Kidney tubule cell (primary cell): Measurements from ENCODE around the gene TMEM86A.
A peak's percentile ranks its signal among the peaks of the same experiment; 100 is the strongest.

Experiments
- DNase-seq: peaks from one replicate; pipeline ENCODE4 v3.0.0-alpha.2; 2018; ENCODE audit warnings: low spot score

The TMEM86A gene

GRCh38 chr11:18726040-18726439 lies 27.5 kb downstream of the TMEM86A start, which contains the start of gene IGSF22:
Gene IGSF22, minus strand, starts transcription at chr11:18726188. Its CDS starts 1,952 bp downstream, at chr11:18724236.
- no peak for DNase-seq

GRCh38 chr11:18727479-18728236 lies 29.1 kb downstream of the TMEM86A start:
- peak; percentile 35 for DNase-seq

DNA sequence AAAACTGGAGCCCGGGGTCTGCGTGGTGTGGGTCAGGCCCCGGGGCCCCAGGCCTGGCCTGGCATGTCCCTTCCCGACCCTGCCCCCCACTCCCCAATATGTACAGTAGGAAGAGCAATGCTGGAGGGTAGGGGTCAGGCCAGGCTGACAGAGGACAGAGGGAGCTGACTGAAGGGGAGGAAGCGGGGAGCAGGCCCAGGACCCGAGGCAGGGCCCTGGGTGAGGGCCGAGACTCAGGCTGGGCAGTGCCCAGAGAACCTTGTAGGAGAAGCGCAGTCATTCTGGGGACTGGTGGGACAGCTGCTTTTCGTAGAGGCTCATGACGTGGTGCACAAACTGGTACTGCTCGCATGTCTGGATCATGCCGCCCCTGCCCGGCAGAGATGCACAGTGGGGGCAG lies 30.1 kb downstream of the TMEM86A start:
- DNase-seq = no peak

DNA sequence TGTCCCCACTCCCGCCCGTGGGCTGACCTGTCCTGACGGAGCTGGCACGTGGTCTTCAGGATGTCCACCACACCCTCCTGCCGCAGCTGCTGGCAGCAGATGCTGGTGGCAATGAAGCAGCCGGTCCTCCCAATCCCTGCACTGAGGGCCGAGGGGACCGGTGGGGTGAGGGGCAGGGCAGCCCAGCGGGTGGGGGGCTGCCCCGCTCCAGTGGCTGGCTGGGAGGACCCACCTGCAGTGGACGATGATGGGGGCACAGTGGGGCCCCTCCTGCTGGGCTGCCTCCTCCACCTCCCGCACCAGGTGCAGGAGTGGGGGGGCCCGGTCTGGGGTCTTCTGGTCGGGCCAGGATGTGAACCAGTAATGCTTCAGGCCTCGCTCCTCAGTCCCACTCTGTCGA lies 30.8 kb downstream of the TMEM86A start:
- DNase-seq = no peak

DNA sequence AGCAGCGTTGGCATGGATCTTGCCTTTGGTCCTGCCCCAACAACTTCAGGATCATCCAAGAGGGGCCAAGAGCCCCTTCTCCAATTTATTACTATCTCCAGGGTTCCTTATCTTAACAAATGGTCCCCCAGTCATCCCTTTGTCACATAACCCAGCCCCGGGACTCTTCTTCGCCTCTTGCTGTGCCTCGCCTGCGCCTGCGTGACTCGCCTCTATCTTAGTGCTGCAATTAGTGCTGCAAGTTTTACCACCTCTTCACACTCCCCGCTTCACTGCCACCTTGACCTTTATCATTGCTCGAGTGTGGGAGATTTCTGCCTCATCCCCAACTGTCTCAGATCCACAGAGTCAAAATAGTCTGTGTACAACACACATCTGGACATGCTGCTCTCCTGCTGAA lies 31.4 kb downstream of the TMEM86A start:
- DNase-seq = no peak

DNA sequence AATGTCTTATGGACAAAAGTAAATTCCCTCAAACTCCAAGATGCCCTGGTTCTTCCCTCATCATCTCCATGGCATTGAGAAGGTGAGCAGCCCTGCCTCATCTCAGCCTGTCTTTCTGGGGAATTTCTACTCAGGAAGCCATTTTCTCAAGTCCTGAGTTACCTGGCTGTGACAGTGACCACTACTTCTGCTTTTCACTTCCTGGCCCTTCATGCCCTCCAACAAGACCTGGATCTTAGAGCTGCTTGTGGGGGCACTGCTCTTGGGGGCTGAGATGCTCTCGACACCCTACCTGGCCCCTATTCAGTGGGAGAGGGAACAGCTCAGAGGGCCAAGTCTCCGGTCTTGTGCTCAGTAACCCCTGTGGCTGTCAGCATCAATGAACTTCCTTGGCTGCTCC lies 32.9 kb downstream of the TMEM86A start:
- DNase-seq = no peak

DNA sequence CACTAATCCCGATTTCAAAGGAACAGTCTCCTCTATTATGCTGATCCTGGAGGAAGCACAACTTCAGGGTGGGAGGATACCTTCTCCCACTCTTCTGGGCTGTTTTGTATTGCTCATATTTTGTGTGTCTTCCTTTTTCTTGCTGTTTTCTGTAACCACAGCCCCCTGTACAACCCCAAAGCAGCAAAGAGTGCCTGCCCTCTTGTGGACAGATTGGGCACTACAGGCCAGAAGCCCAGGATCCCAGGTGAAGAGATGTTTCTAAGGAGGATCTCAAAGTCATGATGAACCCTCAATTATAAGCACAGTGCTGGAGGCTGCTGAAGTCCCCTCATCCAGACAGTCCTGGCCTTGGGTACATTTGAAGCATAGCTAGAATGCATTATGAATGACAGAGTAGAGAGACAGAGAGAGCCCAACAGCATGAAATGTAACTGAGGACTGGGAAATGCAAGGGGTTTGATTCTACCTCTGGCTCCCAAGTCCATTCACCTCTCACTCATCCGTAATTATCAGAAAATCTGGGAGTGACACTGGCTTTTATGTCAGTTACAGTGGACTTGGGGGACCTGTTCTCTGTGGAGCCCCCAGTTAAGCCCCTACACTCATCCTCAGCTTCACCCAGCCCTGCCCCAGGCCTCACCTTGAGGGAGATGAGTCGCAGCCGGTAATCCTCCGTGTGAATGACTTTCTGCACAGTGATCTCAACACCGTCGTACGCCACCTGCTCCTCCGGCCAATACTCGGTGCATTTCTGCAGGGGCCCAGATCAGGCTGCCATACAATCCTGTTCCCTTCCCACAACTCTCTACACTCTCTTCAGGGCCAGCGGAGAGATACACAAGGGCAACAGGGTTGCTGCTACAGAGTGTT lies 33.6 kb downstream of the TMEM86A start:
- DNase-seq = peak; percentile 43

DNA sequence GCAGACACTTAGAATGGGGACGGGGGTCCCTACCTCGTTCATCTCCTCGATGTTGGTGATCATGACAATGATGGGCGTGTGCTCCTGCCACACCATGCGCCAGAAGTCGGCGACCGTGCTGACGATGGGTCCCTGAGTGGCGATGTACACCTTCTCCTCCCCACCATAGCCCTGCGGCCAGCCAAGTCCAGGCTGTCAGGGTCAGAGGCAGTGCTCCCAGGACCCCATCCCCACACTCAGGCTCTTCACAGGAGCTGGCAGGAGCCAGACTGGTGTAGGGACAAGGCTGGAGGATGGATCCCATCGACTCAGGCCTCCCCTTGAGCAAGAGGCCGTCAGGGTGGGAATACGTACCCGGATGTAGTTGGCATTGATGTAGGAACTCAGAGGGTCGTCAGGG lies 34.6 kb downstream of the TMEM86A start:
- no peak for DNase-seq

- DNase-seq = no peak
These were observed 38.1 kb downstream of the TMEM86A start for GRCh38 chr11:18736590-18737148.

DNA sequence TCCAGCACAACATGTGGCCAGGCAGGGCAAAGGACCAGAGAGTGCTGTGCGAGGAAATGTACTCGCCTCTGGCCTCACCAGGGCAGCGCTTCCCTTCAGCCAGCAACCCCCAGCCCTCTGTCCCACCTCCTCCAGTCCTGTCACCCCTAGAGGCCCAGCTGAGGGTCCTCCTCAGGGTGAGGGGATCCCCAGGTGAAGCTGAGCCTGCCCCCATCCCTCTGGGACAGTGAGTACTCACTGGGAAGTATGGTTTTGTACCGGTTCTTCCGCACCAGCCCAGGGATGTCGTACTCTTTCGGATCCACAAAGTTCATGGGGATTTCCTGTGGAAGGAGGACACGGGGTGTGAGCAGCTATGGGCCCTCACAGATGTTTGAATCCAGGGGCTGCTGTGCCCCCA lies 39.1 kb downstream of the TMEM86A start:
- no peak for DNase-seq

GRCh38 chr11:18739685-18740084 lies 41.1 kb downstream of the TMEM86A start:
- no peak for DNase-seq

- no peak for DNase-seq
These were observed 43.2 kb downstream of the TMEM86A start for GRCh38 chr11:18741783-18742182.

- no peak for DNase-seq
These were observed 44.8 kb downstream of the TMEM86A start for GRCh38 chr11:18743365-18743764.

- no peak for DNase-seq
These were observed 45.4 kb downstream of the TMEM86A start for GRCh38 chr11:18743900-18744514.

DNA sequence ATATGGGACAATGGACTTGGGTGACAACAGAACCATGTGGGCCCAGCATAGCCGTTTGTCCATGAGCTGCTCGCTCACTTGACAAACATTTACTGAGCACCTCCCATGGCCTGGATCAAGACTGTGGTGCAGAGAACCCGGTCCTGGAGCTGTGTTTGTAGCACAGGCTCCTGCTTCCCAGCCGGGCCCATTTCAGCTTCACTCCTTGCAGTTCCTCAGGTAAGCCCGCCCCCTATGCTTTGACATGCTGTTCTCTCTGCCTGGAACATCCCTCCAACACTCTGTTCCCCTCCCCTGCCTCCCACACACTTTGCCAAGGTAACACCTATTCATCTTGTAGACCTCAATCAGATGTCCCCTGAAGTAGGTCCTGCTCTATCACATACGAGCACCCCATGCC lies 46.7 kb downstream of the TMEM86A start:
- no peak for DNase-seq

DNA sequence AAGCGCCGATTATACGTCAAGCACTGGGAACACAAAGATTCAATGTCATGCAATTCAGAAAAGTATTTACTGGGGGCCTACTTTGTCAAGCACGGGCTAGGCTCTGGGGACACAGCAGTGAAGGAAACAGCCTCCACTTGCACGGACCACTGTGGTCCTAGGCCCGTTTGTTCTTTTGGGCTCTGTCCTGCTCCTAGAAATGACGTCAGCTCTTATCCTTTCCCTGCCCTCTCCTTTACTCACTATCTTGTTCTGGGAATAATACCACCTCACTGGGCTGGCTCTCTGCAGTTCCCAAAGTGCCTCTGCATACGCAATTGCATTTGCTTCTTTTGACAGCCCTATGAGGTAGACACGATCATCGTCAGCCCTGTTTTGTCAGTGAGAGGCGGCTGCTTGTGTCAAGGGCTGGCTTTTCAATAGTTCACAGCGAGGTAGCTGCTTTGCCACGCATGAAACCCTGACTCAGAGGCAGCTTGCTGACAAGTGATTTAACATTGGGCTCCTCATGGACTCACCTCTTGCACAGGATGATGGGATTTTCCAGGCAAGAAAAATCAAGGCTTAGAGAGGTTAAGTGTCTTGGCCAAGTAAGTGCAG lies 50.3 kb downstream of the TMEM86A start:
- peak; percentile 52 for DNase-seq

DNA sequence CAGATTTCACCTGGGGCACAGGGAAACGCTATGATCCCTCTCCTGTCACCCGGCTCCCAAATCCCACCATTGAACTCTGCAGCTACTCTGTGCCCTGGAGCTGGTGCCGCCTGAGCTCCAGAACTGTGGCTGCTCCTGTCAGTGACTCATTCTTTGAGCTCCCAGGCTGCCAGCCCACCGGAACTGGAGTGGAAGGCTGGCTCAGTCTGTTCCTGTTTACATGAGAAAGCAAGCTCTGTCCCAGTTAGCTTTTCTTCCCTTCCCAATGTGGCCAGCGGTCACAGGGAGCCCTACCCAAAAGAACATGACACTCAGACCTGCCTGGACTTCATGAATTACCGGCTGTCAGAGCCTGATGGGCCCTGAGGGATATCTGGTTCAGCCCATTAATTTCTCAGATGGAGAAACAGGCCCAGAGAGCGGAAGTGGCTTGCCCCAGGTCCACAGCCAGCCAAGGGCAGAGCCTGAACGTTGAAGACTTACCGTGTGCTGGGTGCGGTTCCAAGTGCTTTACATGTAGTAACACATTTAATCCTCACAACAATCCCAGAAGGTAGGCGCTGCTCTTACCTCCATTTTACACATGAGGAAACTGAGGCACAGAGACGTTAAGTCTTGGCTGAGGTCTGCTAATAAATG lies 51.2 kb downstream of the TMEM86A start:
- DNase-seq = peak; percentile 77

GRCh38 chr11:18750944-18751343 lies 52.4 kb downstream of the TMEM86A start:
- no peak for DNase-seq

- DNase-seq = no peak
These were observed 53.9 kb downstream of the TMEM86A start for GRCh38 chr11:18752502-18752901.

DNA sequence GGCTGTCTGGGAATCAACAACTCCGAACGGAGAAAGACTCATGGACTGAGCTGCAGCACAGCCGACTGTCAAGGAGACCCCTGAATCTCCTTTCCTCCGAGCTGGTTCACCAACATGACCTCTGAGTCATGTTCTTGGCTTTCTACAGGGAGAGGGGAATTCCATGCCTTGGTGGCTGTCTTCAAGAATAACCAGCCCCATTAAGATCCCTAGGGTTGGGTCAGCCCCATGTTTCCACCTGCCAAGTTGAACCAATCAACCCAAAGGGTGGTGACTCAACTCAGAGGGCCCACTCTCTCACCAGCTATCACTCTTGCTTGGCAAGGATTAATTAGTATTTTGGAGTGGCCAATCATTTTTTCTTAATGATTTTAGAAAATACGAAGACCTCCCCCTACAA lies 55.7 kb downstream of the TMEM86A start:
- DNase-seq = peak; percentile 76
